ENCODE data around the gene TMPRSS13.

The TMPRSS13 gene

DNA sequence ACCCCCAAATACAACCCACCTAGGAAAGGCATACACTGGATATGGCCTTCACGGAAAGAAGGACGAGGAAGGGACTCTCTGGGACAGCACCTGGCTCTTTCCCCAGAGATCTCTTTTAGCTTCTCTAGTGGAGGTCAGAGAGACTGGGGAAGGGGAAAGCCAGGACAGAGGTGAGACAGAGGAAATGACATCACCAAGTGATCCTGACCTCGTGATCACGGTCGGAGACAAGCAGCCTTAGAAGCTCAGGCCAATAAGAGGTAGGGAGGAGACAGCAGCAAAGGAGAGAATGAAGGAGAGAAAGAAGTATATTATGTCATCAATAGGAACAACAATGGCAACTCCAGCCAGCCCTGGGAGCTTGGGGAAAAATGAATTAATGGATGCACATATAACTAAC is 15.4 kb upstream of the TMPRSS13 start:
- TF ChIP-seq, protein P1, sequence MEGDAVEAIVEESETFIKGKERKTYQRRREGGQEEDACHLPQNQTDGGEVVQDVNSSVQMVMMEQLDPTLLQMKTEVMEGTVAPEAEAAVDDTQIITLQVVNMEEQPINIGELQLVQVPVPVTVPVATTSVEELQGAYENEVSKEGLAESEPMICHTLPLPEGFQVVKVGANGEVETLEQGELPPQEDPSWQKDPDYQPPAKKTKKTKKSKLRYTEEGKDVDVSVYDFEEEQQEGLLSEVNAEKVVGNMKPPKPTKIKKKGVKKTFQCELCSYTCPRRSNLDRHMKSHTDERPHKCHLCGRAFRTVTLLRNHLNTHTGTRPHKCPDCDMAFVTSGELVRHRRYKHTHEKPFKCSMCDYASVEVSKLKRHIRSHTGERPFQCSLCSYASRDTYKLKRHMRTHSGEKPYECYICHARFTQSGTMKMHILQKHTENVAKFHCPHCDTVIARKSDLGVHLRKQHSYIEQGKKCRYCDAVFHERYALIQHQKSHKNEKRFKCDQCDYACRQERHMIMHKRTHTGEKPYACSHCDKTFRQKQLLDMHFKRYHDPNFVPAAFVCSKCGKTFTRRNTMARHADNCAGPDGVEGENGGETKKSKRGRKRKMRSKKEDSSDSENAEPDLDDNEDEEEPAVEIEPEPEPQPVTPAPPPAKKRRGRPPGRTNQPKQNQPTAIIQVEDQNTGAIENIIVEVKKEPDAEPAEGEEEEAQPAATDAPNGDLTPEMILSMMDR (IDR thresholded peaks at IDR 0.05; ENCODE audit: low read depth, low read length, missing control alignments) = no peak
- DNase-seq (ENCODE audit: low read depth) = no peak
- H3K4me3 ChIP-seq (ENCODE audit: low read depth, low read length) = no peak overlapping the region

- no peak for DNase-seq (ENCODE audit: low read depth)
- TF ChIP-seq, protein P1 (IDR thresholded peaks at IDR 0.05; ENCODE audit: low read depth, low read length, missing control alignments) = no peak
- no peak overlapping the region for H3K4me3 ChIP-seq (ENCODE audit: low read depth, low read length)
These were observed 12.9 kb upstream of the TMPRSS13 start for GRCh38 chr11:117941976-117942654.

DNA sequence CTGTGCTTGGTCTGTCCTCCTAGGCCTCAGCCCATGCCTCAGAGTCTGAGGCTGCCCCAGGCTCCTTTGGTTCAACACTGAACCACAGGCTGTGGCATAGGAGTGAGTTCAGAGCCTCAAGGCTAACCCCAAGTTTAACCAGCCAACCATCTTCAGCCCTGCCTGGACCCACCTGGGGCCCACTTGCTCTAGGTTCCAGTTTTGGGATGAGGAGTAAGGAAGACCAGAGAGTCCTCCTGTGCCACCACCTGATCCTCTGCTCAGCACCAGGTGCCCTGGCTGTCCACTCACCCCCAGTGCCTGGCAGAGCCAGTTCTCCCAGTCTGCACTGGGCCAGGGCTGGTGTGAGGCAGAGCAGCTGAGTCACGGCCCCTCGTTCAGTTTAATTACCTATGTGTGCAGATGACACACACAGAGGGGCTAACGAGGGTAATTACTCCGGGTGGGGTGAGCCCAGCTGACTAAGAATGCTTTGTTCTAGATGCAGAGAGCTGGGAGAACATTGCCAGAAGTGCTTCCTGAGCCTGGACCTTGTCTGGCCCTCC is 12.0 kb upstream of the TMPRSS13 start:
- no peak for DNase-seq (ENCODE audit: low read depth)
- H3K4me3 ChIP-seq (ENCODE audit: low read depth, low read length) = no peak overlapping the region
- TF ChIP-seq, protein P1 (IDR thresholded peaks at IDR 0.05; ENCODE audit: low read depth, low read length, missing control alignments) = no peak

DNA sequence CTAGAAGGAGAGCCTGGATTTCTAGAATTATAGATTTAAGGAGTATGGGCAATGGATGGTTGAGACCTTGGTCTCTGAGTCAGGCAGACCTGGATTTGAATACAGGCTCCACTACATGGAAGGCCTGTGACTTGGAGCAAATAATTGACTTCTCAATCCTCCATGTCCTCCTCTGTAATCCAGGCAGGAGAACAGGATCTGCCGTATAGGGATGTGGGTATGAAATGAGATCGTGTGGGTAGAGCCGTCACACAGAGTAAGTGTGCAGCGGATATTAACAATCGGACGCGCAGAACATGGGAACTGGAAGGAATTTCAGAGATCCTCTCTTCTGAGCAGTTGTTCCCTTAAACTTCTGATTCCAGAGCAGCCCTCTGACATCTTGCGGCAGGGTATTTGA is 11.5 kb upstream of the TMPRSS13 start:
- H3K4me3 ChIP-seq (ENCODE audit: low read depth, low read length) = no peak overlapping the region
- TF ChIP-seq, protein P1 (IDR thresholded peaks at IDR 0.05; ENCODE audit: low read depth, low read length, missing control alignments) = no peak
- no peak for DNase-seq (ENCODE audit: low read depth)

- DNase-seq (ENCODE audit: low read depth) = no peak
- TF ChIP-seq, protein P1 (IDR thresholded peaks at IDR 0.05; ENCODE audit: low read depth, low read length, missing control alignments) = no peak
- H3K4me3 ChIP-seq (ENCODE audit: low read depth, low read length) = no peak overlapping the region
These were observed 7.8 kb upstream of the TMPRSS13 start for GRCh38 chr11:117936973-117937372.

- no peak overlapping the region for H3K4me3 ChIP-seq (ENCODE audit: low read depth, low read length)
- TF ChIP-seq, protein P1 (IDR thresholded peaks at IDR 0.05; ENCODE audit: low read depth, low read length, missing control alignments) = no peak
- DNase-seq (ENCODE audit: low read depth) = no peak
These were observed 5.5 kb upstream of the TMPRSS13 start for GRCh38 chr11:117934526-117935307.

Measured in GM12864 (cell line).